Measurements from ENCODE around the gene NIPSNAP2.
"Not testable (repeated sequence)": the region's sequence is repeated elsewhere in the genome, so short reads cannot be mapped to it uniquely, and the experiment has no call there.

NIPSNAP2 gene

DNA sequence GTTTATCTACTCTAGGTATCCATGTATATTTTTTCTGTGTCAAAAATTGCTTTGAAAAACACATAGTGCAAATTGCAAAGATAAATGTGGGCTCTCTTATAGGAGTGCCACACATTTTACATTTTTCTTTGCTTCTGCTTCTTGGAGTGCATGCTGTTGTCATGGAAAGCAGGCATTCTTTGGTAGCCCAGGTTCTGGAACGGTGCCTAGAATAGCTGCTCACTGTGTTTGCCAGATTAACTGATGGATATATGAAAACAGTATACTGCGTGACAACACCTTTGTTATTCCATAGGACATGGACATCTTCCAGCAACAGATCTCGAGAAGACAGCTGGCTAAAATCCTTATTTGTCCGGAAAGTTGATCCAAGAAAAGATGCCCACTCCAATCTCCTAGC lies 13.4 kb downstream of the NIPSNAP2 start:
- no peak for DNase-seq

- DNase-seq = no peak
Observed at GRCh38 chr7:55980266-55980665, 15.9 kb downstream of the NIPSNAP2 start.

DNA sequence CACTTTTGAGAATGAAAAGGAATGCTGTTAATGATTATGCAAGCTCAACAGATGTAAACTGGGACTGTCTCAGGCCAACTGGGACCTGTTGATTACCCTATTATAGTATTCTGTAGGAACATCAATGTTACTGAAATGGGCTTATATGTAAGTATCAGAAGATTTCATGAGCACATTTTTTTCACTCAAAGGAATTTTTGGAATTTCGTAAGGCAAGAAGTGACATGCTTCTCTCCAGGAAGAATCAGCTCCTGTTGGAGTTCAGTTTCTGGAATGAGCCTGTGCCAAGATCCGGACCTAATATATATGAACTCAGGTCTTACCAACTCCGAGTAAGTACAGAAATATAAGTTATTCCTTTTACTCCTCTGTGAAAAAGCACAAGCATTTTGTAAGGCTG lies 19.2 kb downstream of the NIPSNAP2 start:
- no peak for DNase-seq

DNA sequence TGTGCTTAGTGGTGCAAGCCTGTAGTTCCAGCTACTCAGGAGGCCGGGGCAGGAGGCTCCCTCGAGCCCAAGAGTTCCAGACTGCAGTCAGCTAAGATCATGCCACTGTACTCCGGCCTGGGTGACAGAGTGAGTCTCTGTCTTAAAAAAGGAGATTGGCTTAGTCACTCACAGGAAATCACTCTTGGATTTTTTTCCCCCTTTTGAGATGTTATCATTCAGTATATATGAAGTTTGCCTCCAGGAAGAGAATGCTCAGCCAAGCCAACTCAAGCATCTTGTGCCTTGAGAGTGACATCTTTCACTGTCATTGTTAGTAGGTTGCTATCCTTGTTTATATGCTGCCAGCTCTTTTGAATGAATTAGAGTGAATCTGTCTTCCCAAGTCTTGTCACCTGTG lies 28.0 kb downstream of the NIPSNAP2 start:
- no peak for DNase-seq

DNA sequence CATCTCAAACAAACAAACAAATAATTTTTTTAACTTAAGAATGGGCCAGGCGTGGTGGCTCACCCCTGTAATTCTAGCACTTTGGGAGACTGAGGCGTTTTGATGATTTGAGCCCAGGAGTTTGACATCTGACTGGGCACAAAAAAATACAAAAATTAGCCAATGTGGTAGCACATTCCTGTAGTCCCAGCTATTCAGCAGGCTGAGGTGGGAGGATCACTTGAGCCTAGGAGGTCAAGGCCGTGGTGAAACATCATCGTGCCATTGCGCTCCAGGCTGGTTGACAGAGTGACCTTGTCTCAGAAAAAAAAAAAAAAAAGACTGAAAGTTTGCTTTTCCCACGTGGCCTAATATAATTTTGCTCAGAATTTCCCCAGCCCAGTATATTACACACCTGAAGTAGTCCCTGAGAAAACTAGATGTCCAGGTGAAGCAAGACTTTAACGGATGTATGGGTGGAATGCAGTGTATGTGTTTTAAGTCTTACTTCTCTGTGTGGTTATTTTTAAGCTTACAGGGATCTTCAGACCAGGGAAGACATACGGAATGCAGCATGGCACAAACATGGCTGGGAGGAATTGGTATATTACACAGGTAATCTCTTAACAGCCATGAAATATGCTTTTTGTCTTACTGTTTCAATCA lies 32.6 kb downstream of the NIPSNAP2 start:
- no peak for DNase-seq

- no peak for DNase-seq
Observed at GRCh38 chr7:56003749-56004148, 39.4 kb downstream of the NIPSNAP2 start.

DNA sequence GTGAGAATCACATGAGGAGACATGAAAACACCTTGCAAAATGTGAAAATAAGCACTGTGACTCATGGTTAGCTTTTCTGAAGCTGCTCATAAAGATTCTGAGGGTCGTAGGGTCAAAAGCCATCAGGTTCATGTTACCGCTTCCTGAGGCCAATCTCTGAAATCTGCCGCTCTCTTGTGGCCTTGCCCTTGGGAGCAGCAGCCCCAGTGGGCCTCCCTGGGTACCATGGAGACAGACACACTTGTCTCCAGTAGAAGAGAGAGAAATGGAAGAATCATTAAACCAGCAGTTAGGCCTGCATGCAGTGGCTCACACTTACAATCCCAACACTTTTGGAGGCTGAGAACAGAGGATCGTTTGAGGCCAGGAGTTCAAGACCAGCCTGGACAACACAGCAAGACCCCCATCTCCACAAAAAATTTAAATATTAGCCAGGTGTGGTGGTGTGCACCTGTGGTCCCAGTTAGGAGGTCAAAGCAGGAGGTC lies 42.8 kb downstream of the NIPSNAP2 start:
- DNase-seq = no peak

- no peak for DNase-seq
Observed at GRCh38 chr7:56007891-56008290, 43.5 kb downstream of the NIPSNAP2 start.

- no peak for DNase-seq
Observed at GRCh38 chr7:56009695-56010094, 45.3 kb downstream of the NIPSNAP2 start.

DNA sequence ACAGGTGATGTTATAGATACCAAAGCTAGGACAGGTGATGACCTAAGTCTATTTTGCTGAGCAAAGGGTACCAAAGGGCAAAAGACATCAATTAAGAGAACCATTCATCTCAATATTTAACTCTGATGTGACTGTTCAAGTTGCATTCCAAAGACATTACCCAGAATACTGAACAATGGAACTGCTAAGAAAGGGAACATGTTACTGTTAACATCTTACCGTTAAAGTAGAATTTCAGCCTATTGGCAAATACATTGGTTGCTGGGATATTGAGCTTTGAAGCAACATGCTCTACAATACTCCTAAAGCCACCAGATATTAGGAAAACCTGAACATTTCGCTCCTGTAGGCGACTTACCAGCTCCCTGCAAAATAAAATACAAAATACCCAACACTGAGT lies 52.6 kb downstream of the NIPSNAP2 start:
- not testable (repeated sequence) for DNase-seq

- no peak for DNase-seq
Observed at GRCh38 chr7:56019501-56019900, 55.1 kb downstream of the NIPSNAP2 start.

GRCh38 chr7:56023500-56023899 lies 59.1 kb downstream of the NIPSNAP2 start:
- no peak for DNase-seq

GRCh38 chr7:56026538-56026937 lies 62.2 kb downstream of the NIPSNAP2 start:
- DNase-seq = no peak

GRCh38 chr7:56028942-56029630 lies 64.7 kb downstream of the NIPSNAP2 start:
- DNase-seq = no peak

DNA sequence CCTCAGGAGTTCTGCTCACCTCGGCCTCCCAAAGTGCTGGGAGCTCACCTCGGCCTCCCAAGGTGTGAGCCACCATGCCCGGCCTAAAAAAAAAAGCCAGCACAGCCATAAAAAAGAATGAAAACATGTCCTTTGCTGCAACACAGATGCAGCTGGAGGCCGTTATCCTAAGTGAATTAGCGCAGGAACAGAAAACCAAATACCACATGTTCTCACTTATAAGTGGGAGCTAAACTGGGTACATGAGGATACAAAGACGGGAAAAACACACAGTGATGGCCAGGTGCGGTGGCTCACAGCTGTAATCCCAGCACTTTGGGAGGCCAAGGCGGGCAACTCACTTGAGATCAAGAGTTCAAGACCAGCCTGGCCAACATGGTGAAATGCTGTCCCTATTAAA lies 66.0 kb downstream of the NIPSNAP2 start:
- DNase-seq = no peak

GRCh38 chr7:56031556-56031955 lies 67.2 kb downstream of the NIPSNAP2 start:
- not testable (repeated sequence) for DNase-seq

GRCh38 chr7:56032578-56032977 lies 68.2 kb downstream of the NIPSNAP2 start:
- DNase-seq = not testable (repeated sequence)

DNA sequence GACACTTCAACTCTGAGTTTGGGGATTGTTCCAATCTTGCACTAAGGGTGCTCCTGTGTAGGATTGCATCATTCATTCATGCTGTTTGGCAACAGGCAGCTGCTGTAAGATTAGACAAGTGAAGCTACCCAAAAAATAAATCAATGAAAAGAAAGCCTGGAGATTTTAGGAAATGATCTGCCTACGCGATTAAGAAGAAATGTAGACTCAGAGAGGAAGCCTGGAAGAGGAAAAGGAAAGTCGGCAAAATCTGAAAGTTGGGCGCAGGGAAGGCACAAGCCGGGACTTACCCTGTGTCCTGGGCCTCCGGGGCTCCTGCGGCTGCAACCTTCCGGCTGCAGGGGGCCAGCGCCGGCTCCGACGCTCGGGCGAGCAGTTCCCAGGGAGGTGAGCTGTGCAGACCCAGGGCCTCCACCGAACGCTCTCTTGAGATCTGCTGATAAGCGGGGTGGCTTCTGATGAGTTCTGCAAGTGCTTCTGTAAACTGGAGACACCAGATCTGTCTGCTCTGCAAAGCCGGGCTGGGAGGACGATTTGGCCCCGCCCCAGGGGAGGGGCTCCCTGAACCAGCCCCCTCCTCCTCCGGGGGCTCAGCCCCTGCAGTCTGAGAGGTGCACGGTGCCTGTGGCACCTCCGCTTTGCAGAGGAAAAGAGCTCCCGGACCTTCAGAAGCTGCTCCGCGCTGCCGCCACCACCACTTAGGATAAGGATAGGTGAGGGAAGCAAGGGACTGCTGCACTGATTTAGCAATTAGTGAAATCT lies 69.5 kb downstream of the NIPSNAP2 start:
- peak; percentile 53 for DNase-seq

DNA sequence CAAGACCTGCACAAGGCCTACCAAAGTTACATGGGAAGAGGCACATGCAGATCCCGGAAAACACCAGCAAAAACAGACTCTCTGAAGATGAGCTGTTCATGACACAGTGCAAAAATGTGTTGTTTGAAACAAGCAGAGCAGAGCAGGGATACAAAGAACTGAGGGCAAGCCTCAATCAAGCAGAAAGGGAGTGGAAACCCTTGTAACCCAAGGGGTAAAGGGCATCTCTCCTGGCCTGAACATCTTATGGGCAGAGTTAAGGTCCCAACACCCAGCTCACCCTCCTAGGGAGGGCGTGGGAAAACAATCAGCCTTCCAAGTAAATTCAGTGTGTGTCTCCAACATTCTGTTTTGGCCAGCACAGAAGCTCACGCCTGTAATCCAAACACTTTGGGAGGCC lies 76.3 kb downstream of the NIPSNAP2 start:
- DNase-seq = no peak

- DNase-seq = not testable (repeated sequence)
Observed at GRCh38 chr7:56045758-56046157, 81.4 kb downstream of the NIPSNAP2 start.

- DNase-seq = no peak
Observed at GRCh38 chr7:56046721-56047445, 82.5 kb downstream of the NIPSNAP2 start.

GRCh38 chr7:56047446-56048116 lies 83.2 kb downstream of the NIPSNAP2 start:
- DNase-seq = not testable (repeated sequence)
